HG02938 (cell line): ENCODE data around the gene TRDN.
"Not testable (repeated sequence)": the region's sequence is repeated elsewhere in the genome, so short reads cannot be mapped to it uniquely, and the experiment has no call there.

Experiments used
- ATAC-seq: cut with Tn5 transposase; IDR thresholded peaks from one replicate; pipeline ENCODE4 v1.9.1; 2021; ENCODE audit warnings: mild to moderate bottlenecking, moderate library complexity; ENCODE audit not compliant: unreplicated experiment

TRDN gene

DNA sequence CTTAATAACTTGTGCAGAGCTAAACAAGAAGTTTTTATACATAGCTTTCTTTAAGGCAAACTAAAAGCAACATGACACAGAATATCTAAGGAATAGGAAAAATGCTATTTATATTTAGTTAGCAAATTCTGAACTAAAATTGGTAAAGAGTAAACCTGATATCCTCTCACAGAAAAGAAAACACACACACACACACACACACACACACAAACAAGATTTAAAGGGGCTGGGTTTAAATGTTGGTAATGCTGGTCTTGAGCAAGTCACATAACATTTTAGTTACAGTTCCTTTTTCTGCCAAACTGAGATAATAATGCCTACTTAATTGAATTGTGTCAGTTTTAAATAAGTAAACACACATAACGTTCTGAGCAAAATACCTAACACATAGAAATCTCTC is 1.6 kb downstream of the TRDN start:
- ATAC-seq = no peak

DNA sequence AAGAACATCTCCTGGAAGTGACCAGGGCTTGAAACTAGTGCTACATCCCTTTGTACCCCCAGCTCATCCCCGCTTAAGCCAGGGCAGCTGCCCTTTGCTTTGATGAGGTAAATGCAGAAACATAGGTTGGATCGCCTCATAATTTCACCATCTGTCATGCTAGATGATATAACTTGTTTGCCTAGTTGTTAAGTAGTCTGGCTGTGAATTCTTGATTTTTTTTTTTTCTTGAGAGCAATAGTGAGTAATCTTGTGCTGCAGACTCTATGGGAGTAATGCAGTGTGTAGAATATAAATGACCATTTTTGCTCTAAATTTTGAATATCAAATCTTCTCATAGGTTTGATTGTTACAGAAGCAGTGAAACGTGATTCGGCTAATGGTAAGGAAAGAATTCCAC is 4.1 kb downstream of the TRDN start:
- ATAC-seq = no peak

DNA sequence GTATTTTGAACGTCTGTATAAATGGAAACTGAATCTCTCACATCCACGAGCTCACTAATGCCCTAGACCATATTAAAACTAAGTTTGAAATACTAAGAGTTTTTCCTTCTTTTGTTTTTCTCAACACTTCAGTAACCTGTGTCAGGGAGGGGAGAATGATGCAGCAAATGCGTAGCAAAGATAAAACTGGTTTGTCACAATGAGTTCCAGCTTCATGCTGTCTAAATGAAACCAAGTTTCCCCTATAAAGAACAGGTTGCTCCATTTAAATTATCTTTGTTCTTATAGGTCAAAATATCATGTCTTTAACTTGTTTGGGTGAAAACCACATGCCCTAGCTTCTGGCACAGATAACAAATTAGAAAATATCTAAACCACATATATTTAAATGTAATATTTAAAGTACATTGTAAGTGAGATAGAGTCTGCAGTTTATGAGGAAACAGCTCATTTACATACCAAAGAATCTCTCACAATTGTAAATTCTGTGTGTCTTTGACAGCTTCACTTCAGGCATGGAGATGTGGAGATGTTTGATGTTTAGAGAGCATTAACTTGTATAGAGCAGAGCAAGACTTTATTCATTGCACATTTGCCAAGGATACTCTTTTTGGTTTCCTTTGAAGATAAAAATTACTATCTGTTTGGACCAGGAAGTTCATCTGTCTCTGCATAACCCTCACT is 7.3 kb downstream of the TRDN start:
- ATAC-seq = no peak

DNA sequence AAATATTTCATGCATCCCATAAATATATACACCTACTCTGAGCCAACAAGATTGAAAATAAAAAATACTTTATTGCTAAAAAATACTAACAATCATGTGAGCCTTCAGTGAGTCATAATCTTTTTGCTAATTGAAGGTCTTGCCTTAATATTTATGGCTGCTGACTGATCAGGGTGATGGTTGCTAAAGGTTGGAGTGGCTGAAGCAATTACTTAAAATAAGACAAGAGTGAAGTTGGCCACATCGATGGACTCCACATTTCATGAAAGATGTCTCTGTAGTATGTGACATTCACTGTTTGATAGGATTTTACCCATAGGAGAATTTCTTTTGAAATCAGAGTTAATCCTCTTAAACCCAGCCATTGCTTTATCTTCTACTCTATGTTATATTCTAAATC is 11.1 kb downstream of the TRDN start:
- no peak for ATAC-seq

DNA sequence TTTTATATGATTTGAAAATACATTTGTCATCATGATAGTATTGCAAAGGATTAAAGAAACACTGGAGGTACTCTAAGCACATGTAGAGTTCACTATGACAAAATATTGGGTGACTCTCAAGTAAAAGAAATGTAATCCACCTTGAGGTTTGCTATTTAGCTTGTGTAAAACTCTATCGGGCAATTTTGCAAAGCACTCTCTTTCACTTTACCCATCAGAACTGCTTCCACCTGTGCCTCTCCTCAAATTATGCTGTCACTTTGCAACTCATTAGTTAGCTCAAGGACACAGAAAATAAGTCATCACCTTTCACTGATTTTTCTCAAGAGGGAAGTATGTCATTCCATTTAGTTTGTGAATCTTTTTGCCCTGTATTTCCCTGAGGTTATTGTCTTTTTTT is 14.0 kb downstream of the TRDN start:
- no peak for ATAC-seq

DNA sequence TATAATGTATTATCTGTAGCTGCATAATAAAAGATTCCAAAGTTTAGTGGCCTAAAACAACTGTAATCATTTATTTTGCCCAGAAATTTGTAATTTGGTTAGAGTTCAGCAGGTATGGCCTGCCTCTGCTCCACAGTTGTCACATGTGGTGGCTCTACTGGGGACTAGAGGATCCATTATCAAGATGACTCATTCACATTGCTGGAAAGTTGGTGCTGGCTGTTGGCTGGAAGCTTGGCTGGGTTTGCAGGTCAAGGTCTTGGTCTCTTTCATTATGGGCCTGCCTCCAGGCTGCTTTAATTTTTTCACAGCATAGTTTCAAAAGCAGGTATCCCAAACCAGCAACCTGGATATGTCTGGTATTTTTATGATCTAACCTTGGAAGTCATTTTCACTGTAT is 17.6 kb downstream of the TRDN start:
- ATAC-seq = no peak

DNA sequence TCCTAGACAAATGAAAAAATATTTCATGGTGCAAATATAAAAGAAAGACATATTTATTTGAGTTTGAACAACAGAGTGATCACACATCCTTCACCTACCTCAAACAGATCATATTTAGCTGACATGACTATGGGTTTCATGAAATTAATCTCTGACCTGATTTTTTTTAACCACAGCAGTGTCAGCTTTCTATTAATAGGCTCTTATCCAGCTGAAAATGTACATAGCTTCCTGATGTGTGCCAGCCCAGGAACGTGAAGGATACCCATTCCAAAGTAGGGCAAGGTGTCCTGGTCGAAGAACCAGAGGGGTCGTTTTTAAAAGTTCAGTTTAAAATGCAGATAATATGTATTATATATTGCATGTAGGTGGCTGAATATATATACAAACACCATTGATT is 19.8 kb downstream of the TRDN start:
- ATAC-seq = no peak

DNA sequence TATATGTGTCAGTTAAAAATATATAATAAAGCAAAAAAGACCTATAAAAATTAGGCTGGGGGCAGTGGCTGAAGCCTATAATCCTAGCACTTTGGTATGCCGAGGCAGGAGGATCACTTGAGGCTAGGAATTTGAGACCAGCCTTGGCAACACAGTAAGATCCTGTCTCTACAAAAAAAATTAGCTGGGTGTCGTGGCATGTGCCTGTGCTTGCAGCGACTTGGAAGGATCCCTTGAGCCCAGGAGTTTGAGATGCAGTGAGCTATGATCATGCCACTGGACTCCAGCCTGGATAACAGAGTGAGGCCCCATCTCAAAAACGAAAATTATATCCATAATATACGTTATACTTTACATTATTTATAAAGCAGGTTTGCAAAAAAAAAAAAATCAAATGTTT is 20.7 kb downstream of the TRDN start:
- ATAC-seq = no peak

DNA sequence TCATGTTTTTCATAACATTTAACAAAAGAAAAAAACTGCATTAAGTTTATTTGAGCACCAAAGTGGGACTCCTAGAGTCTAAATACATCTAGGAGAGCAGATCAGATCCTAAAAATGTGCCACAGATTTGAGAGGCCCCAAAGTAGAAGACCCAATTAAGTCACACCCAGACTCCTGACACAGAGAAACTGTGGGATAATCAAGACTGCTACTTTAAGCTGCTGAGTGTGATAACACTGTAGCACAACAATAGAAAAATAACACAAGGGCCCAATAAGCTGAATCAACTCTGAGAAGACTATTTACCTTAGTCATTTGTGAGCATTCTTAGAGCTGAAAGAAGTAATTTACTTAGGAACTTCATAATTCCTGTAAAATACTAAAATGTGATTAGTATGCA is 26.0 kb downstream of the TRDN start:
- no peak for ATAC-seq

DNA sequence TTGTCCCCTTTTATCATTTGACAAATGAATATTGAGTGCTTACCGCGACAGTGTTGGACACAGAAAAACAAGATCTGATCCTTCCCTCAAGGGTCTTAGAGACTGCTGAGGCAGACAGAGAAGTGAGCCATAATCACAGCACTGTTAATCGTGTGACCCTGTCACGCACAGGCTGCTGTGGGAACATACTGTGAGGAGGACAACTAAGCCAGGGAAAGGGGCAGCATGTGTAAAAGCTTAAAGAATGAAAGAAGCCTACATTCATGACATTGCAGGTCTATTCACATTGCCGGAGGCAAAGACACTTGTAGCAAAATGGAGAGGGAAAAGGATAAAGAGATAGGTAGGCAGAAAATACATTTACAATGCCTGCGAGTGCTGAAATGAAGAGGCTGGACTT is 32.7 kb downstream of the TRDN start:
- ATAC-seq = no peak

DNA sequence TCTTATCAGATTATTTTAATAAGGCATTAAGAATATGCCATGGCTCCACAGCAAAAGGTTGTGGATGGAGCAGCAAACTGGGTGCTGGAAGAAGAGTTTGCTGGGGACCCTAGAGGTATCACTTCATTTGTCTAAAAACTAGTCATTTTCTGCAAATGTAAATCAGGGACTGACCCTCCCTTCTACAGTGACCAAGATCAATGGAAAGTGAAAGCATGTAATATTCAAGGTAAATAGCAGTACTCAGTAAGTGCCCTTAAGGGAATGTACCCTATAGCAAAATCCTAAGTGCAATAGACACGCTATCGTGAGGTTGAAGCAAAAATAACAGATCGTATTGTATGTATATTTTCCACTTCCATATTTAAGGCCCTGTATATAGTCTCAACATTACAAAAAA is 38.7 kb downstream of the TRDN start:
- peak; percentile 84 for ATAC-seq

DNA sequence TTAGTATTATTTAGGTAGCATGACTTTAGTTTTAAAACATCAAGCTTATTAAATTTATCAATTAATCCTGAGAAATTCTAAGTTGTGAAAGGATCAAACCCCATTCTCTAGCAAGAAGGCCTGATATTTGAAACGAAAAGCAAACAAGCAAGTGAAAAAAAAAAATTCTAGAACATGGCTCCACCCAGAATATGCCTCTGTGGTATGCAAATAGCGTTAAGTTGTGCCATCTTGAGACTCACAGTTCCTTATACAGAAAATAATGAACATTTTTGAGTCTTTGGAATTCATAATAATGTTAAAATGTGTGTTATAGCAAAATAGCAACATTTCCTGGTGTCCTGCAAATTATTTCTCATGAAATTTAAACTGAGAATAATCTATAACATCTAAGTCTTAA is 42.0 kb downstream of the TRDN start:
- ATAC-seq = no peak

DNA sequence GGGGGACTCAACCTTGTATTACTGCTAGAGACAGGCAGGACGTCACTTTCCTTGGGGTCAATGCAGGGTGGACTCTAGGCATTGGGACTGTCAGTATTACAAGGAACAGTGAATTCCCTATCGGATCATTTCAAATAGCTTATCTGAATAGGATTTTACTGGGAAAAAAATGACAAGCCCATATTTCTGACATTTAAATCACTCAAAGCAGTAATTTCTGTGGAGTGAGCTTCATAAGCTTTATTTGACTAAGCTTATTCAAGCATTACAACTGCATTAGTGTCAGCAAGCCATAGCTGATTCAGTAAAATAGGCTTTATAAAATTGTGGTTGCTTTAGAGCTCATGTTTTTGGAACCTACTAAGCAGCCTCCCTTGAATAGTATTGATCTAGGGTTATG is 44.3 kb downstream of the TRDN start:
- no peak for ATAC-seq

DNA sequence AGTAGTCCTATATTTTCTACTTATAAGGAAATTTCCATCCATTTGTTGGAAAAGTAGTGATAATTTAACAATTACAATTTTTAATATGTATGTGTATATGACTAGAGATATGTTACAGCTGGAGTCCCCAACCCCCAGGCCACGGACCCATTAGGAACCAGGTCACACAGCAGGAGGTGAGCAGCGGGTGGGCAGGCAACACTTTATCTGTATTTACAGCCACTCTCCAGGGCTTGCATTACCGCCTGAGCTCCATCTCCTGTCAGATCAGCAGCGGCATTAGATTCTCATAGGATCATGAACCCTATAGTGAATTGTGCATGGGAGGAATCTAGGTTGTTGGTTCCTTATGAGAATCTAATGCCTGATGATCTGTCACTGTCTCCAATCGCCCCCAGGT is 46.8 kb downstream of the TRDN start:
- no peak for ATAC-seq

DNA sequence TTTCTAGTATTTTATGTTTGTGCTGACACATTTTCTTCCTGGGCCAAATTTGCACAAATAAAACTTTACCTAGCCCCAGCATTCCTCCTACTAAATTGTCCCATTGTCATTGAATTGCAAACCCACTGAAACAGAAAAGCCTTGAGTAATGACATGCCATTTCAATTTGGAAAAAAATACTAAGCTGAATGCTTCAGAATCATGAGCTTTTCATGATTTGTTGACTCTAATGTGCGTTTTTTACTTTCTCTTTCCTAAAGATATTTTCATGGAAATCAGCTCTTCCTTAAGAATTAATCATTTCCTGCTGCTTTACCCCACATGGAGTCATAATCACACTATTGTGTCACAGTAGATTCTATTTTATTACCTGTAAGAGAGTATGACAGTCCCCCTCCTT is 47.4 kb downstream of the TRDN start:
- ATAC-seq = no peak

DNA sequence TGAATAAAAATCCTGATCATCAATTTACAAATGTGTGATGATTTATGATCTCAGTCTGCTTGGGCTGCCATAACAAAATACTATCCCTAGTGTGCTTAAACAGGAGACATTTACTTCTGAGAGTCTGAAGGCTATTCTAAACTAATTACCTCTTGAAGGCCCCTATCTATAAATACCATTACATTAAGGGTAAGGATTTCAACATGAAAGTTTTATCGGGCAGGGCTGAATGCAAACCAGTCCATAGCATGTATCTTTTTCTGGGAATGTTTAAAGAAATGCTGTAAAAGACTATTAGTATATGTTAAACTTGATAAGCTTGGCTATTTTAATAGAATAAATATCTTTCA is 48.2 kb downstream of the TRDN start:
- no peak for ATAC-seq

DNA sequence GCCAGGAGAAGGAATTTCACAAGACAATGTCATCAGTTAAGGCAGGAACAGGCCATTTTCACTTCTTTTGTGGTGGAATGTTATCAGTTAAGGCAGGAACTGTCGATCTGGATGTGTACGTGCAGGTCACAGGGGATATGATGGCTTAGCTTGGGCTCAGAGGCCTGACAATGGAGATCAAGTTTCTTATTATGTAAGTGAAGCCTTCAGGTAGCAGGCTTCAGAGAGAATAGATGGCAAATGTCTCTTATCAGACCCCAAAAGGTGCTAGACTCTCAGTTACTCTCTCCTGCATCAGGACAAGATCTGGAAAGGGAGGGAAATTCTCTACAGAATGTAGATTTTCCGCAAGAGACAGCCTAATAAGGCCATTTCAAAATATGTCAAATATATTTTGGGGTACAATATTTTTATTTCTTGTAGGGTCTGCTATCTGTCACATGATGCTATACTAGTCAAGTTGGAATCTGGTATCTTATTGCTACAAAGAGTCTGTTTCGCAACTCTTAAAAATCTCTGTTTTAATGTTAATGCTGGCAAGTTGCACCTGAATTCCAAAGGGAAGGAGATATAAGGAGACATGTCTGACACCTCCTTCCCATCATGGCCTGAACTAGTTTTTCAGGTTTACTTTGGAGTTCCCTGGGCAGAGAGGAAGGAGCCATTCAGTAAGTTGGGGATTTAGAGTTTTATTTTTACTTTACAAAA is 48.8 kb downstream of the TRDN start:
- ATAC-seq = no peak

DNA sequence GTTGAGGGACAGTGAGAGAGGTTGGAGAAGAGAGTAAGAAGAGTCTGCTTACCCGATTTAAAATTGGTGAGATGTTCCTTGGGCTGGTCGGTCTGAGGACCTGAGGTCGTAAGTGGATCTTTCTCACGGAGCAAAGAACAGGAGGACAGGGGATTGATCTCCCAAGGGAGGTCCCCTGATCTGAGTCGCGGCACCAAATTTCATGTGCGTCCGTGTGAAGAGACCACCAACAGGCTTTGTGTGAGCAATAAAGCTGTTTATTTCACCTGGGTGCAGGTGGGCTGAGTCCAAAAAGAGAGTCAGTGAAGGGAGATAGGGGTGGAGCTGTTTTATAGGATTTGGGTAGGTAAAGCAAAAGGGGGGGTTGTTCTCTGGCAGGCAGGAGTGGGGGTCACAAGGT is 49.3 kb downstream of the TRDN start:
- not testable (repeated sequence) for ATAC-seq

DNA sequence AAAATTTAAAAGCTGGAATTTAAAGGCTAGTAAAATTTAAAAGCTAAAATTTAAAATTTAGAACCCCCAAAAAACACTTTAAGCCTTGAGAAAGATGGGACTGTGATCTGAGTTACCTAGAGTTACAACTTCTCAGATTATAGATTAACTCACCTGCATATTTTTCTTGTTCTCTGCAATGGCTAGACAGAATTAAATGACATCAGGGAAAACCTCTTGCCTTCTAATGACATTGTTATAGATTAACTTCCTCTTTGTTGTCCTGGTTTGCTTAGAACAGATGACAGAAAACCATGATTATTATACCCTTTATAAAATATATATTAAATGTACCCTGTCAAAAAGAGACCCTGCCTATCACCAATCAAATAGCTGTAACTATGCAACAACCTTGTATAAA is 56.4 kb downstream of the TRDN start:
- no peak for ATAC-seq

DNA sequence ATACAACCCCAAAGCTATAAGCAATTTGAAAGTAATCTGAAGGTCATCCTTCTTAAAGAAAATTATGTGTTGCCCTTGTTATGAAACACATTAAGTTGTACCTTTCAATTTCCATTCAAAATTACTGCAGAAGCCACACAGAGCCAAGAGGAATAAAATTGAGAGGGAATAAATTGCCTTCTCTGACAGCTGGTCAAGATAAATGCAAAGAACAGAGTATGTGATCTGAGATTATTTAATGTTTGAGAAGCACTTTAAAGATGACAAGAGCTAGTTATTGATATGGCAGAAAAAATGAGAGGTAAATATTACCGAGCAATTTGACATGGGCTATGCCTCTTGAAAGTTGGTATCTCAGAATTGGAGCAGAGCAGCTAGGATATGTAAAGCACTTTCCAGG is 61.6 kb downstream of the TRDN start:
- ATAC-seq = no peak

DNA sequence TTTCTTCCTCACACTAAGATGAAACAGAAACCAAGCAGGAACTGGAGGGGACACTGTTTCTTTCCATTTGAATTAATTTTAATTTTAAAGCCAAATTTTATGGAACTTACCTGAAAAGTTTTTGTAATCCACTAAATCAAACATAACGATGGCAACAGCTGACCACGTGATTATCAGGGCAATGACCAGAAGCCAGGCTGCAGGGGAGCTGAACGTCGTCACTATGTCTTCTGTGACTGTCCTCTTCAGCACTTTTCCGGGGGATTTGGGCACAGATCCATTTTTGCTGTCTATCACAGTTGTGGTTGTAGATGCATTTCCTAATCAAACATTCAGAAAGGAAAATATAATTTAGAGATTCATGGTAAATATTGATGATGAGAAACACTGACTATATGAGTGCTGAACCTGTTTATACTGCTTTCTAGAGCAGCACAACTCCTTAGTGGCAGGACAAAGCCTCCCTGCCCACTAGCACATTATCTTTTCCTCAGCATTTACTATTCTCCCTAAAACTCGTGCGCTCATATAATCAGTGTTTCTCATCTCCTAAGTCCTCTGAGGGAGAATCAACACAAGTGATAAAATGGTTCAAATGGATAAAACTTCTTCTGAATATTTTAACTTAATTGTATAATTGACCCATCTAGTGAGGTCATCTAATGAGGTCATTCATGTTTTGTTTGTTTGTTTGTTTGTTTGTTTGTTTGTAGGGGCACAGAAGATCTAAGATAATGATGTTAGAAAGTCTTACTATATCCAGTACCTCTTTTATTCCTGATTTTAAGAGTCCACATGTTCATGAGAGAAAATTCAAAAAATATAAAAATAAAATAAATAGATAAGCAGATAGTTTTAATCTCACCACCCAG is 65.7 kb downstream of the TRDN start:
- no peak for ATAC-seq

DNA sequence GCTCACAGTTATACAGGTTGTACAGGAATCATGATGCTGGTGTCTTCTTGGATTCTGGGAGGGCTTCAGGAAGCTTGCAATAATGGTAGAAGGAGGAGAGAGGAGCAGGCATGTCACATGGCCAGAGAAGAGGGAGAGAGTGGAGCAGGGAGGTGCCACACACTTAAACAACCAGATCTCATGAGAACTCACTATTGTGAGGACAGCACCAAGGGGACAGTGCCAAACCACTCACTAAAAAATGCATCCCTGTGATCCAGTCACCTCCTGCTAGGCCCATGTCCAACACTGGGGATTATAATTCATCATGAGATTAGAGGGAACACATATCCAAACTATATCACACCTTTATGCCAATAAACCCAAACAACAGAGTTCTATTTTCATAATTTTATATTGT is 67.2 kb downstream of the TRDN start:
- ATAC-seq = no peak
